ENCODE results near the gene LOXL1. TPM values are rescaled to one million over a fixed set of nuclear protein-coding genes. Genes with fewer than 3 reads are reported as not detected.

Gene LOXL1
- total and polyA plus RNA-seq, 9 of the 15 experiments (the other 6 are each of a cell fraction or from before 2014, with no cell fraction given), result 0.14 TPM; not detected in 8

DNA sequence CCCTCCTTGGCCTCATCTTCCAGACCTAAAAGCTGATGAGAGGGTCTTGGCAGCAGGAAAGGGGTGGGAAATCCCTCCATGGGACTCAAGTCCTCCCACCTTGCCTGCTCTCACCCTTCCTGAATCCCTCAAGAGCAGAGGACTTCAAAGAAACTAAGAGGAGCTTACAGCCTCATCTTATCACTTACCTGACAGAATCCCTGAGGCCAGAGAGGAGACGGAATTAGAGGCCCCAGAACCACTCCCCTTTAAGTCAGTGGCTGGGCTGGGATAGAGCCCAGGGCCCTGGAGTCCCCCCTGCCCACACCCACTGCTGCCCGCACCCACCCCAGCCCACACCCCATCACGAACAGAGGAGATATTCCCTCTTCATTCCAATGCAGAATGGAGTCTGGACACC, 15.2 kb downstream of the LOXL1 start (continued):
- TF ChIP-seq, protein P1, sequence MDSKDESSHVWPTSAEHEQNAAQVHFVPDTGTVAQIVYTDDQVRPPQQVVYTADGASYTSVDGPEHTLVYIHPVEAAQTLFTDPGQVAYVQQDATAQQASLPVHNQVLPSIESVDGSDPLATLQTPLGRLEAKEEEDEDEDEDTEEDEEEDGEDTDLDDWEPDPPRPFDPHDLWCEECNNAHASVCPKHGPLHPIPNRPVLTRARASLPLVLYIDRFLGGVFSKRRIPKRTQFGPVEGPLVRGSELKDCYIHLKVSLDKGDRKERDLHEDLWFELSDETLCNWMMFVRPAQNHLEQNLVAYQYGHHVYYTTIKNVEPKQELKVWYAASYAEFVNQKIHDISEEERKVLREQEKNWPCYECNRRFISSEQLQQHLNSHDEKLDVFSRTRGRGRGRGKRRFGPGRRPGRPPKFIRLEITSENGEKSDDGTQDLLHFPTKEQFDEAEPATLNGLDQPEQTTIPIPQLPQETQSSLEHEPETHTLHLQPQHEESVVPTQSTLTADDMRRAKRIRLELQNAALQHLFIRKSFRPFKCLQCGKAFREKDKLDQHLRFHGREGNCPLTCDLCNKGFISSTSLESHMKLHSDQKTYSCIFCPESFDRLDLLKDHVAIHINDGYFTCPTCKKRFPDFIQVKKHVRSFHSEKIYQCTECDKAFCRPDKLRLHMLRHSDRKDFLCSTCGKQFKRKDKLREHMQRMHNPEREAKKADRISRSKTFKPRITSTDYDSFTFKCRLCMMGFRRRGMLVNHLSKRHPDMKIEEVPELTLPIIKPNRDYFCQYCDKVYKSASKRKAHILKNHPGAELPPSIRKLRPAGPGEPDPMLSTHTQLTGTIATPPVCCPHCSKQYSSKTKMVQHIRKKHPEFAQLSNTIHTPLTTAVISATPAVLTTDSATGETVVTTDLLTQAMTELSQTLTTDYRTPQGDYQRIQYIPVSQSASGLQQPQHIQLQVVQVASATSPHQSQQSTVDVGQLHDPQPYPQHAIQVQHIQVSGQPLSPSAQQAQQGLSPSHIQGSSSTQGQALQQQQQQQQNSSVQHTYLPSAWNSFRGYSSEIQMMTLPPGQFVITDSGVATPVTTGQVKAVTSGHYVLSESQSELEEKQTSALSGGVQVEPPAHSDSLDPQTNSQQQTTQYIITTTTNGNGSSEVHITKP (IDR thresholded peaks at IDR 0.05; ENCODE audit: partially characterized antibody), result no peak
- TF ChIP-seq MAFG (tag; conservative IDR thresholded peaks at IDR 0.05) (no peak), ZNF586 (CRISPR knock-in tag; conservative IDR thresholded peaks at IDR 0.05) (no peak), ARNT (IDR thresholded peaks at IDR 0.05) (no peak)
- TF ChIP-seq, protein P2, sequence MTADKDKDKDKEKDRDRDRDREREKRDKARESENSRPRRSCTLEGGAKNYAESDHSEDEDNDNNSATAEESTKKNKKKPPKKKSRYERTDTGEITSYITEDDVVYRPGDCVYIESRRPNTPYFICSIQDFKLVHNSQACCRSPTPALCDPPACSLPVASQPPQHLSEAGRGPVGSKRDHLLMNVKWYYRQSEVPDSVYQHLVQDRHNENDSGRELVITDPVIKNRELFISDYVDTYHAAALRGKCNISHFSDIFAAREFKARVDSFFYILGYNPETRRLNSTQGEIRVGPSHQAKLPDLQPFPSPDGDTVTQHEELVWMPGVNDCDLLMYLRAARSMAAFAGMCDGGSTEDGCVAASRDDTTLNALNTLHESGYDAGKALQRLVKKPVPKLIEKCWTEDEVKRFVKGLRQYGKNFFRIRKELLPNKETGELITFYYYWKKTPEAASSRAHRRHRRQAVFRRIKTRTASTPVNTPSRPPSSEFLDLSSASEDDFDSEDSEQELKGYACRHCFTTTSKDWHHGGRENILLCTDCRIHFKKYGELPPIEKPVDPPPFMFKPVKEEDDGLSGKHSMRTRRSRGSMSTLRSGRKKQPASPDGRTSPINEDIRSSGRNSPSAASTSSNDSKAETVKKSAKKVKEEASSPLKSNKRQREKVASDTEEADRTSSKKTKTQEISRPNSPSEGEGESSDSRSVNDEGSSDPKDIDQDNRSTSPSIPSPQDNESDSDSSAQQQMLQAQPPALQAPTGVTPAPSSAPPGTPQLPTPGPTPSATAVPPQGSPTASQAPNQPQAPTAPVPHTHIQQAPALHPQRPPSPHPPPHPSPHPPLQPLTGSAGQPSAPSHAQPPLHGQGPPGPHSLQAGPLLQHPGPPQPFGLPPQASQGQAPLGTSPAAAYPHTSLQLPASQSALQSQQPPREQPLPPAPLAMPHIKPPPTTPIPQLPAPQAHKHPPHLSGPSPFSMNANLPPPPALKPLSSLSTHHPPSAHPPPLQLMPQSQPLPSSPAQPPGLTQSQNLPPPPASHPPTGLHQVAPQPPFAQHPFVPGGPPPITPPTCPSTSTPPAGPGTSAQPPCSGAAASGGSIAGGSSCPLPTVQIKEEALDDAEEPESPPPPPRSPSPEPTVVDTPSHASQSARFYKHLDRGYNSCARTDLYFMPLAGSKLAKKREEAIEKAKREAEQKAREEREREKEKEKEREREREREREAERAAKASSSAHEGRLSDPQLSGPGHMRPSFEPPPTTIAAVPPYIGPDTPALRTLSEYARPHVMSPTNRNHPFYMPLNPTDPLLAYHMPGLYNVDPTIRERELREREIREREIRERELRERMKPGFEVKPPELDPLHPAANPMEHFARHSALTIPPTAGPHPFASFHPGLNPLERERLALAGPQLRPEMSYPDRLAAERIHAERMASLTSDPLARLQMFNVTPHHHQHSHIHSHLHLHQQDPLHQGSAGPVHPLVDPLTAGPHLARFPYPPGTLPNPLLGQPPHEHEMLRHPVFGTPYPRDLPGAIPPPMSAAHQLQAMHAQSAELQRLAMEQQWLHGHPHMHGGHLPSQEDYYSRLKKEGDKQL (CRISPR knock-in tag; IDR thresholded peaks at IDR 0.05; ENCODE audit: borderline replicate concordance), result no peak

Measured in K562 (cell line).